GM18907 (cell line): Measurements from ENCODE around the gene MKNK2.

Experiments used
- ATAC-seq: cut with Tn5 transposase; IDR thresholded peaks from one replicate; pipeline ENCODE4 v1.9.1; 2021; ENCODE audit warnings: mild to moderate bottlenecking, moderate library complexity; ENCODE audit not compliant: unreplicated experiment

The MKNK2 gene

DNA sequence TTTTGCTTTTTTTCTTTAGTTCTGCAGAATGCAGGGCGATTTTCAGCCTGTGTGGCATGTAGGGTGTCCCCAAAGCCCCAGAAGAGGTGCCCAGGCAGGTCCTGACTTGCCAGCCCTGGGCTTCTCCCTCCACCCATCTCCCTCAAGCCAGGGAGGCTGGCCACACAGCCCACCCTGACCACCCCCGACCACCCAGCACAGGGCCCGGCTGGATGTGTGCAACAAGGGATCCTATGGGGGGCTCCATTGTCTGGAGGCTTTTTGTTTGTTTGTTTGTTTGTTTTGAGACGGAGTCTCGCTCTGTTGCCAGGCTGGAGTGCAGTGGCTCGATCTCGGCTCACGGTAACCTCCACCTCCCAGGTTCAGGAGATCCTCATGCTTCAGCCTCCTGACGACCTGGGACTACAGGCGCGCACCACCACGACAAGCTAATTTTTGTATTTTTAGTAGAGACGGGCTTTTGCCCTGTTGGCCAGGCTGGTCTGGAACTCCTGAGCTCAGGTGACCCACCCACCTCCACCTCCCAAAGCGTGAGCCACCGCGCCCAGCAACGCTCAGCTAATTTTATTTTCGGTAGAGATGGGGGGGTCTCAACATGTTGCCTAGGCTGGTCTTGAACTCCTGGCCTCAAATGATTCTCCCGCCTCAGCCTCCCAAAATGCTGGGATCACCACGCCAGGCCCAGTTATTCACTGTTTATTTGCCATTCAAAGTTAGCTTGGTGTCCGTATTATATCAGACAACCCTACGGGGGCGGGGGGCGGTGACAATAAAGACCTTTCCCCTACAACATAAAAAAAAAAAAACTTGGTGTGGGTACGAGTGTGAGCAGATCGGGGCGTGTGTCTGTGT, 7.8 kb upstream of the MKNK2 start:
- no peak for ATAC-seq

DNA sequence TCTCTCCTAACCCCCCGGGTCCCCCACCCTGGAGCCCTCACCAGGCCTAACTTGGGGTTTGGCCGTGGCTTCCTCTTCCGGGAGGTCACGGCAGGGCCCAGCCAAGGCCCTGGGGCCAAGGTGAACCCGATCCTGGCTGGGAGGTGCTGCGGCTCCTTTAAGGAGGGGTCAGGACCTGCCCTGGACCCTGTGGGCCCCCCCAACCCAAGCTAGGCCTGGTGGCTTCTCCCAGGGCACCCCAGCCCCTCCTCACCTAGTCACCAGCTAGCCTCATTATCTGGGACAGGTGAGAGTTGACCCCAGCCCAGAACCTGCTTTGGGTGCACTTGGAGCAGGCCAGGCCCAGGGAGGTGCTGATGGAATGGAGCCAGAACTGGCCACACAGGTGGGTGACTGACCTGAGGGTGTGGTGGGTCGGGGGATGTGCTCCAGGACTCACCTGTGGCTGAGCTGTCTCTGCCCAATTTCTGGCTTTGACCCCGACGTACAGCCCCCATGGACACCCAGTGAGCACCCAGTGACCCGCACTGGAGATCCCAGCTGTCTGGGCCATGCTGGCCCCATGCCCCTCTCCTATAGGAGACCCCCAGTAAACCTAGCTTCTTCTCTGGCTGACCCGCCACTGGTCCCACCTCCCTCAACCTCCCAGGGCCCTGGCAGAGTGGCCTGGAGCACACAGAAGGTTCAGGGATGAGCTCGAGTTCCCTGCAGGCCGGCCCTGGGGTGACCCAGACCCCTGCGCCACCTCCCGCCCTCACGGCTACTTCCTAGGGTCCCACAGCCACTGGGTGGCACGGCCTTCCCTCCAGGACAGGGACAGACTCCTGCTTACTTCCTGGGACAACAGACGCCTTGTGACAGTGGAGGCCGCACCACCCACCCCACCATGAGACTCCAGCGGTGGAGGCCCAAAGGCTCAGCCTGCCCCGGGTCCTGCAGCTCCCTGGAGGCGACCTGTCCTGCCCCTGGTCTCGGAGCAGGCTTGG, 6.7 kb upstream of the MKNK2 start:
- no peak for ATAC-seq

DNA sequence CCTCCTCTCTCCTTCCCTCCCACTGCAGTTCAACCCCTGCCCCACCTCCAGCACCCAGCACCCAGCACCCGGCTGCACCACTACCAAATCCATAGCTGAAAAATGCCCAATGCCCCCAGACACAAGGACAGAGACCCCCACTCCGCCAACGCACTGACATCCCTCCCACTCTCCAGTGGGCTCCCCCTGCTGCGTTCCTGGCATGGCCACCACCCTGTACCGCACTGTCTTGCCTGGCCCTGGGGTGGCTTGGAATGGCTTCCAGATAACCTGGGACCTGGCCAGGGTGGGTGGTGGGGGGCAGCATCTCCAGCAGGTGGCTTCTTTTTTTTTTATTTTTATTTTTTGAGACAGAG, 5.8 kb upstream of the MKNK2 start:
- ATAC-seq: no peak

DNA sequence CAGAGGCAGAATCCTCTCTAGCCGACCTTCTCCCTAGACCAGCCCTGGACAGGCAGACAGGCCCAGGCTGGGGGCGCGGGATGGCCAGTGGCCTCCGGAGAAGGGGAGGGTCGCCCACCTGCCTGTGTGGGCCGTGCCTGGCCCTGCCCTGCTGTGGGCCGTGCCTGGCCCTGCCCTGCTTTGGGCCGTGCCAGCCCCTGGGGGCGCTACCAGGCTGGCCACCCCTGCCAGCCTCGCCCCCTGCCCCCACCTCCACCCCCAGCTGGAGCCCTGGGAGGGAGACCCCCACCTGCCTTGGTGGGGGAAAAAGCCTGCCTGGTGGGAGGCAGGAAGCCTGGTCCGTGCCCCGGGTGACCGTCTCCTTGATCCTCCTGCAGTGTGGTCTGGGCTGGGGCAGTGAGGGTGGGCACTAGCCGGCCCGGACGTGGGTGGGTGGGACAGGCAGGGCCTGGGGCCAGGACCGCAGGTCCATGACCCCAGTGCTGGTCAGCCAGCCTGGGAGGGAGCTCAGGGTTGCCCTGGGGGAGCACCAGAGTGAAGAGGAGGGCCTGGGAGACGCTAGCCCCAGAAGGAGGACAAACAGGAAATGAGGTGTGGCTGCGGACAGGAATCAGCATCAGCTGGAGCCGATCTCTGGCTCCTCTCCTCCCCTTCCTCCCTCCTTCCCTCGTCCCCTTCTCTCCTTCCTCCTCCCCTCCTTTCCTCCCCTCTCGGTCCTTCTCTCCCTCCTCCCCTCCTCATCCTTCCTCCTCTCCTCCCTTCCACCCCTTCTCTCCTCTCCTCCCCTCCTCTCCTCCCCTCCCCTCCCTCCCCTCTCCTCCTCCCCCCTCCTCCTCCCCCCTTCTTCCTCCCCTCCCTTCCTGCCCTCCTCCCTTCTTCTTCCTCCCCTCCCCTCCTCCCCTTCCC, 5.1 kb upstream of the MKNK2 start:
- no peak for ATAC-seq

DNA sequence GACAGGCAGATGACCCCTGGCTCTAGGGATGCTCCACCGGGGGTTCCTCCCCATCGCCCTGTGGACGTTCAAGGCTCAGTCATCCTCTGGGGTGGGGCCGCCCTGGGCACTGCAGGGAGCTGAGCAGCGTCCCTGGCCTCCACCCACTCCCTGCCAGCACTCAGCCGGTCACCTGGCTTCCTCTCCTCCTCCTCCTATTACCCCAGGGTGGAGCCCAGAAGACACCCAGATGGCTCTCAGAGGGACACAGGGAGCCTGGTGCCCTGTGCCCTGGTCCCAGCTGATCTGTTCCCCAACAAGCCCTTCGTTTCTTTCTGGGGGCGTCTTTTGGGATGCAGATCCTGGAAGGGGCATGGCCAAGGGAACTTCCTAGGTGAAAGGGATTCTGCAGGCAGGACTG, 3.7 kb upstream of the MKNK2 start:
- ATAC-seq: no peak

DNA sequence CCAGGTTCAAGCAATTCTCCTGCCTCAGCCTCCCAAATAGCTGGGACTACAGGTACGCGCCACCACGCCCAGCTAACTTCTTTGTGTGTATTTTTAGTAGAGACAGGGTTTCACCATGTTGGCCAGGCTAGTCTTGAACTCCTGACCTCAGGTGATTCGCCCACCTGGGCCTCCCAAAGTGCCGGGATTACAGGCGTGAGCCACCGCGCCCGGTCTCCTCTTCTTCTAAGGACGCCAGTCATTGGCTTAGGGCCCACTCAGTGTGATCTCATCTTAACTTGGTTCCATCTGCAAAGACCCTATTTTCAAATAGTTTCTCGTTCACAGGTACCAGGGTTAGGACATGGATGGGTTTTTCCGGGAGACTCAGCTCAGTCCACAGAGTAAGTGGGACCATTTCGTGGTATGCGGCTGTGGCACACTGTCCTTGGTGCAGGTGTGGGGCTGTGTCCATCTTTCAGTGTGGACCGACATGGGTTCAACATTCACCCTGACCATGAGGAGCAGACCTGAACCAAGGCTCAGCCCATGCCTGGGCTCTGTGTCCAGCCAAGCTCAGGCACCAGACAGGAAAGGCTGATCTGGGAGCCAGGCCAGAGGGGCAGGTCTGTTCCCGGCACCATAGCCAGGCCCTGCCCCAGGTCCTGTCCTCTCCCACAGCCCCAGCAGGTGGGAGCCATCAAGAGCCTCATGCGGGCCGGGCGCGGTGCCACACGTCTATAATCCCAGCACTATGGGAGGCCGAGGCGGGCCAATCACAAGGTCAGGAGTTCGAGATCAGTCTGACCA, 2.8 kb upstream of the MKNK2 start:
- no peak for ATAC-seq

DNA sequence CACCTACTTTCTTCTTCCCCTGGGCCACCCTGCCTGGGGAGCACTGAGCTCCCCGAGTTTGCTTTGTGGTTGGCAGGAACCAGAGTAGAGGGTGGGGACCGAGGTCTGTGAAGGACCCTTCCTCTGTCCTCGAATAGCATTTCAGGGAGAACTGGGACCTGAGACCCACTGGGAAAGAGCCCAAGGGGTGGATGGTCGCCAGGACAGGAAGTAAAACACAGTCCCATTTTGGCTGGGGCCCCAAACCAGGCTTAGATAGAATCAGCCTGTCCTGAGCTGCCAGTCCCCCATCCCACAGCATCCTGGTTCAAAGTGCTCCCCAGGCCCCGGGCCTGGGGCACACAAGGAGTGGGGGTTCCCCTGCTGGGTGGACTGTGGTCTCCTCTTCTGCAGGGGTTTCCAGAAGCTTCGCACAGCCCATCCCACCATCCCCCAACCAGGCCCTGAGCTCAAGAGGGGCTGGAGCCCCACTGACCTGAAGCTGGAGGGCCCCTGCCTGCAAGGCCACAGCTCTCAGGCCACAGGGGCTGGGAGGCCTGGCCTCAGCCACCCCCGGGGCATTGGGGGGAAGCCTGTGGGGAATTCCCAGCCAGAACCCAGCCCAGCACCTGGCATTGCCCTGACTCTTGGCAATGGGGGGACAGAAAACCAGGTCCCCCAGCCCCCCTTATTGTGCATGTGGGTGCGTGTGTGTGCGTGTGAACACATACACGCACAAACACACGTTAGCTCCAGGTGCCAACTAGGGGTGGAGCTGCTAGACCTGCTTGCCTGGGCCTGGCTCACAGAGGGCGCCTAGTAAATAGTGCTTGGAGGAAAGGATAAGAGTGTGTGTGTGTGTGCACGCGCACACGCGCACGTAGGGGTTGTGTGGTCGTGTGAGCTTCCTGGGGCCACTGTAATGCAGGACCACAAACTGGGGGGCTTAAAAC, 995 bp upstream of the MKNK2 start:
- ATAC-seq: peak; percentile 31

DNA sequence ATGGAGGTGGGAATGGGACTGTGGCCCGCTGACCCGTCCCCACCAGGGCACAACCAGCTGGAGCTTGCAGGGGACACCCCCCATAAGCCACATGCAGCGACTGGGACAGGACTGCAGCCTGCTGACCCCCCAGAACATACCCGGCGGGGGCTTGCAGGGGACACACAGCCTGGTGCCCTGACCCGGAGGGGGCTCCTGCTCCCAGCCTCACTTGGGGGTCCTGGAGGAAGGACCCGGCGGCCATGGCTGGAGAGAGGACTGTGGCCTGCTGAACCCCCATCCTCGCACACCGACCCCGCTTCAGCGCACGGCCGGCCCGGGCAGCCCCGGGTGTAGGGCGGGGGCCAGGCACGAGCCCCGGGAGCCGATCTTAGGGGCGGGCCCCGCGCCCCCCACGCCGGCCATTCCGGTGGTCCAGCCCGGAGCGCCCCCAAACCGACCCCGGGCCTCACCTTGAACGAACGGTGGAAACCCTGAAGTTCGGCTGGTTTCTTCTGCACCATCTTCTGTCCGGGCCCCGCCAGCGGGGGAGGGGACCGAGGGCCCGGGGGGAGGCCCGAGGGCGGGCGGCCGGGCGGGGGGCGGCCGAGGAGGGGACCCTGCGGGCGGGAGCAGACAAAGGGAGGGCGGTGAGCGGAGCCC, 574 bp downstream of the MKNK2 start:
- peak; percentile 5 for ATAC-seq

DNA sequence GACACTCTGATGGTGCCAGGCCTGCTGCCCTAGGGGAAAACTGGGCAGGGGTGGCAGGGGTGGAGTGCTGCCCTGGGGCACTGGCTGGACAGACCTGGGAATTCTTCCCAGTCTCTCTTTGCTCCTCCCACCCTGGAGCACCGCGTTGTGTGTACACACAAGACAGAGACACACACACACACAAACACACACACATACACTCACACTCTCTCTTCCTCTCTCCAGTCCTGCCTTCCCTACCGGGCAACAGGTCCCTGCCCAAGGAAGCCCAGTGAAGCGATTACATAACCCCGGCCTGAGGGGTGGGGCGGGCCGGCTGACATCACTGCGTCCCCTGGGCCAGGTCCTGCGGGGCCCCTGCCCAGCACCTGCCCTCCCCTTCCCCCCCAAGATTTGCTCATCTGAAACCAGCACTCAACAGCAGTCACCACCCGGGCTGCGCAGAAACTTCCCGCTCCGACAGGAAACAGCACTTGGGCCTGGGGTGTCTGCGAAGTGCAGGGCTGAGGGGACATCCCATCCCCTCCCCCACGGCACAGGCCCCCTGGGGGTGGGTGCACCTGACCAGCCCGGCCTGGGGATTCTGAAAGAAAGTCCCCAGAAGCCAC, 1.2 kb downstream of the MKNK2 start:
- peak; percentile 1 for ATAC-seq

DNA sequence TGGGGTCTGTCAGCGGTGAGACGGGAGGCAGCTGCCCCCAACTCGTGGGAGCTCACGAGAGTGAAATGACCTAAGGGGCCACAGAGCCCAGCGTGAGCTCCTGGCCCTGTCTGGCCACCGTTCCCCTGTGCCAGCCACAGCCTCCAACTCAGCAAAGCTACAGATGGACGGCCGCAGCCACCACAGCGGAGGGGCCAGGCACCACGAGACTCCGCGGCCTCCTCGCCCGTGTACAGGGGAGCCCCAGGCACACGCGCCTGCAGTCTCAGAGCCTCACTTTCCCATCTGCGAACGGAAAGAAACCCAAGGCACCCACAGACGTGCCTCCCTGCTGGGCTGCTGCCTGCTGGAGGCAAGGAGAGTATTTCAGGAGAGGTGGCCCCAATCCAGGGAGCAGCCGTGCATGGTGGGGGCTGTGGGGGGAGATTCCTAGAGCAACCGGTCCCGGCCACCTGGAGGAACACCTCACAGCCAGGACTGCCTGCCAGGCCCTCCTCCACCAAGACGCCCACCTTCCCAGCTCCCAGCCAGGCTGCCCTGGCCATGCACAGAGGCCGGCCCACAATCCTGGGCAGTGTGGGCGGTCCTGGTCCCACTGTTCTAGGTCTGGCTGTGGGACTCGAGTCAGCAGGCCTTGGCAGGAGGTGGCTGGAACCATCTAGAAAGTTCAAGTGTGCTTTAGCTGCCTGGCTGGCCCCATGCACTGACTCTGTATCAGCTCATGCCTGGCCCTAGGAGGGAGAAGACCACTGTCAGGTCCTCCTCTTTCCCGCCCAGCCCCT, 1.9 kb downstream of the MKNK2 start:
- ATAC-seq: no peak

DNA sequence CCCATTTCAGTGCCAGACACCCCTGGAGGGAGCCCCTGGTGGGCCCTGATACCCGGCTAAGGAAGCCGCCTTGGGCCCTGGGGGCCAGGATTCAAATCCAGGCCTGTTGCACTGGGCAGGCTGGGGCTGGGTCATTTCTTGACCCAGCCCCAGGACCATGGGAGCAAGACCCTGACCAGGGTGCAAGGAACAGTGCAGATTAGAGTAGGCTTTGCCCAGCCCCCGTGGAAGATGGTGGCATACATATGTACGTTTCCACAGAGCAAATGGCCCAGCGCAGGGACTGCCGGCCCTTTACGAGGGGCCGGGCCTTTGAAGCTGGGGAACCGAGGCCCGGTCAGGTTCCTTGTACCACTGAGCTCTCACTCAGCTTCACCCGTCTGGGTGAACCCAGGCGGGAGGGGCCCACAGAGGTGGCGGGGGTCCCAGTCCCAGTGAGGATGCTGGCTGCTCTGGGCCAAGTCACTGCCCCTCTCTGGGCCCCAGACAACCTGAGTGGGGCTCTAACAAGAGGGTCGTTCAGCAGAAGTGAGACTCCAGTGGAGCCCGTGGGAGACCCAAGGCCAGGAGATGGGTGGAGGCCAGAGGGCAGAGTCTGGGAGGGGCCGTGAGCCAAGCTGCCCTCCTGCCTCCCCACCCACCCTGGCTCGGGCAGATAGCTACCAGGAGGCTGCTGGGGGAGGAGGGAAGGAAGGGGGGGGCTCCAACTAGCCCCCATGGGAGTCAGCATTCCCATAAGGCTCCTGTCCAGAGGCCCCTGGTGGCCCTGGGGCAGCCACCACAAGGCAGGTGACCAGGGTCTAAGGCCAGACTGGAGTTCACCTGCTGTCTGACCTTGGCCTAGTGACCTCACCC, 2.7 kb downstream of the MKNK2 start:
- ATAC-seq: no peak

DNA sequence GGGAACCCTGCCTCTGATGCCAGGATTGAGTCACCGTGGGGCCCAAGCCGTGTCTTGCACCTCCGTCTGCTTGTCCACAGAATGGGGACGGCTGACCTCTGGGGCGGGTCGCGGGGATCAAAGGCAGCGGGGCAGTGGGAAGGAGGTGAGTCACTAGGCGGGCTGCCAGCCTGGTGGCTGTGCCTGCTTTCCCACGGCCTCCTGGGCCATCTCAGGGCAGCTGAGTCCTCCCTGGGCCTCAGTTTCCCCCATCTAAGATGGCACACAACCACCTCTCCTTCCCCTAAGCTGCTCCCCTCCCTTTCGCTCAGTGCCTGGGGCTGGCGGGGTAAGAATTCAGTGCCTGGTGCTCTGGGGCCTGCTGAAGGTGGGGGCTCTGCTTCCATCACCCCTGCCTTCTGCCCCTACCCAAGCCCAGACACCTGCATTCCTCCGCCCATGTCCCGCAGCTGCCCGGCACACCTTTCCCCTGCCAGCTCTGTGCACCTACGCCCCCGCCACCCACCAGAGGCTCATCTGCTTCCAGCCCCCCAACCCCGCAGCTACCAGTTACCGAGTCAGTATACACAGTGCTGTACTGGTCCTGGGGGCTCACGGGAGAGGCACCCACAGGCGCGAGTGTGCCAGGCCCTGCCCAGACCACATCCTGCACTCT, 3.5 kb downstream of the MKNK2 start:
- ATAC-seq: no peak

DNA sequence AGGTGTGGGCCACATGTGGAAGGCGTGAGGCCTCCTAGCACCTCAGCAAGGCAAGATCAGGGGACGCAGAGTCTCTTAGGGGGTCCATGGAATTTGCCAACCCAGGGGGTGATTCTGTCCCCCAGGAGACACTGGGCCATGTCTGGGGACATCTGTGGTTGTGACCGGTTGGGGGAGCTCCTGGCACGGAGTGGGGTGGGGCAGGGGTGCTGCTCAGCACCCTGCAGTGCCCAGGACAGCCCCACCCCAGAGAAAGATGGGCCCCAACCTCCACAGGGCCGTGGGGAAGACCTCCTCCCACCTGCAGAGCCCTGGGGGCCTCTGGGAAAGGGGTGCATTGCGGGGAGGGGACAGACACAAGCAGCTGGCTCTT, 4.0 kb downstream of the MKNK2 start:
- ATAC-seq: no peak

DNA sequence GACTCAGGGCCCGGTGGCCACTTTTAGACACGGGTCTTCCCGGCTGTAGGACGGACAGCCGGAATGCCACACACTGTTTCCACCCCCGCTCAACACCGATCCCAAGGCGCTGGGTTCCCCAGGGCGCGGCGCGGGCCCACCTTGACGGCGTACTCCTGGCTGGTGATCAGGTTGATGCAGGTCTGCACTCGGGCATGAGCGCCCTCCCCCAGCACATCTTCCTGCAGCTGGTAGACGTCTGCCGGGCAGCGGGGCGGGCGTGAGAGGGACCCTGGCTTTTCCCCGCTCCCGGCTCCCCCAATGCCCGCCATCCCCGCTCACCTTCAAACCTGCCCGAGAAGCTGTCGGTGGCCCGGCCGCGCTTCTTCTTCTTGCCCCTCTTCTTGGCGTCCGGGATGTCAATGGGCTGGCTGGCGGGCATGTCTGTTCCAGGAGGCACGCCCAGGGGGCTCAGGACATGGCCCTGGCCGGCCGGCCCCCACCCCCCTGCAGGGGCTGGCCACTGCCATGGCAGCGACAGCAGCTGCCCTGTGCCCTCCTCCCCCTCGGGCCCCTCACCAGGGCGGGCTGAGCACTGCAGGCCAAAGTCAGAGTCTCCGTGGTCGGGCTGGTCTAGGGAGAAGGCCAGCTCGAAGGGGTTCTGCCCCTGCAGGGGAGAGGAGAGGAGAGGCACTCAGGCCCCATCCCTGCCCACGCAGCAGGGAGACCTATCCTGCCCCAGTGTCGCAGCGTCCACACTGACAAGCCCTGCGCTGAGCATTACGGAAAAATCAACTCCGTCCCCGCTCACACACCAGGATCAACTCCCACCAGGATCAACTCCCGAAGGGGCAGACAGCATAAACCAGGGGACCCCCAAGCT, 4.8 kb downstream of the MKNK2 start:
- ATAC-seq: no peak

DNA sequence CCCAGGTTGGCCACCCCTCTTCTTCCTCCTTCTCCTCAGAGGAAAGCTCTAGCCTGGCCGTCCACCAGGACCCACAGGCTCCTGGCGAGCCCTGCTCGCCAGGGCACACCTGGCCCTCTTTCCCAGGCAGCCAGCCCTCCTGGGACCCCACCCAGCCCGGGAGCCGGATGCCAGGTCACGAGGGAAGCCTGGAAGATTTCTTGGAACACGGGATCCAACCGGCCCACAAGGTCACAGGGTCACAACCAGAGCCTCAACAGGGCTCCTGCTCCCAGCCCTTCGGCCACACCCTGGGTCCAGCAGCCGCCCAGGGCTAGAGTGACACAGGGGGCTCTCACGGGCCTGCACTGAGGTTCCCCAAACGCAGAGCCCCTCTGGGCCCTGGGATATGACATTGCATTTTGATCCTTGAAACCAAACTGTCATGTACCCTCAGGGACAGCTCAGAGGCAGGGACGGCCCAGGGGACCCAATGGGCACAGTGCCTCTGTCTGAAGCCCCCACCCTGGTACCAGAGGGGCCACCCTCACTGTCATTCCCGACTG, 5.5 kb downstream of the MKNK2 start:
- no peak for ATAC-seq
